Measurements from ENCODE around the gene PPFIA2.

Gene PPFIA2

GRCh38 chr12:81441629-81442028 lies 317.5 kb downstream of the PPFIA2 start:
- Histone ChIP-seq H3K4me1 (ENCODE audit: insufficient read depth, low read length) (no peaks in the 10 kb centered on the region), H3K4me3 (ENCODE audit: low read length) (no peak overlapping the region), H3K27me3 (ENCODE audit: insufficient read depth, low read length) (no peaks in the 10 kb centered on the region), H3K36me3 (ENCODE audit: insufficient read depth, low read length) (no peaks in the 10 kb centered on the region), H3K9ac (ENCODE audit: low read depth, low read length) (no peak overlapping the region), H3K27ac (ENCODE audit: low read depth, low read length) (no peak overlapping the region), H3K9me3 (ENCODE audit: insufficient read depth, low read depth, low read length) (no peaks in the 10 kb centered on the region)
- WGBS = 89% methylated on average over 3 of the region's 6 CpGs

GRCh38 chr12:81440001-81440400 lies 319.1 kb downstream of the PPFIA2 start:
- H3K27me3 ChIP-seq (ENCODE audit: insufficient read depth, low read length) = no peaks in the 10 kb centered on the region
- H3K4me3 ChIP-seq (ENCODE audit: low read length) = no peak overlapping the region
- H3K27ac ChIP-seq (ENCODE audit: low read depth, low read length) = no peak overlapping the region
- no peak overlapping the region for H3K9ac ChIP-seq (ENCODE audit: low read depth, low read length)
- H3K4me1 ChIP-seq (ENCODE audit: insufficient read depth, low read length) = no peaks in the 10 kb centered on the region
- H3K36me3 ChIP-seq (ENCODE audit: insufficient read depth, low read length) = no peaks in the 10 kb centered on the region
- no peaks in the 10 kb centered on the region for H3K9me3 ChIP-seq (ENCODE audit: insufficient read depth, low read depth, low read length)
- WGBS = 92% methylated on average over 3 of the region's 3 CpGs

GRCh38 chr12:81439344-81439743 lies 319.8 kb downstream of the PPFIA2 start:
- no peak overlapping the region for H3K4me3 ChIP-seq (ENCODE audit: low read length)
- no peak overlapping the region for H3K27ac ChIP-seq (ENCODE audit: low read depth, low read length)
- no peaks in the 10 kb centered on the region for H3K27me3 ChIP-seq (ENCODE audit: insufficient read depth, low read length)
- H3K36me3 ChIP-seq (ENCODE audit: insufficient read depth, low read length) = no peaks in the 10 kb centered on the region
- 80% methylated on average over 3 of the region's 5 CpGs for WGBS
- H3K4me1 ChIP-seq (ENCODE audit: insufficient read depth, low read length) = no peaks in the 10 kb centered on the region
- H3K9ac ChIP-seq (ENCODE audit: low read depth, low read length) = no peak overlapping the region
- no peaks in the 10 kb centered on the region for H3K9me3 ChIP-seq (ENCODE audit: insufficient read depth, low read depth, low read length)

- peaks cover 7% of the 10 kb centered on the region for H3K4me1 ChIP-seq (ENCODE audit: insufficient read depth, low read length)
- H3K9me3 ChIP-seq (ENCODE audit: insufficient read depth, low read depth, low read length) = 0 out of 2 replicates have a peak, but pooled peaks cover 2% of the 10 kb centered on the region
- no peaks in the 10 kb centered on the region for H3K27me3 ChIP-seq (ENCODE audit: insufficient read depth, low read length)
- H3K9ac ChIP-seq (ENCODE audit: low read depth, low read length) = no peak overlapping the region
- 98% methylated on average over 3 of the region's 3 CpGs for WGBS
- no peak overlapping the region for H3K27ac ChIP-seq (ENCODE audit: low read depth, low read length)
- H3K4me3 ChIP-seq (ENCODE audit: low read length) = no peak overlapping the region
- no peaks in the 10 kb centered on the region for H3K36me3 ChIP-seq (ENCODE audit: insufficient read depth, low read length)
These were observed 342.1 kb downstream of the PPFIA2 start for GRCh38 chr12:81417056-81417455.

- H3K27ac ChIP-seq (ENCODE audit: low read depth, low read length) = no peak overlapping the region
- 92% methylated on average over 1 of the region's 1 CpG for WGBS
- H3K4me1 ChIP-seq (ENCODE audit: insufficient read depth, low read length) = peaks cover 7% of the 10 kb centered on the region
- no peak overlapping the region for H3K9ac ChIP-seq (ENCODE audit: low read depth, low read length)
- H3K36me3 ChIP-seq (ENCODE audit: insufficient read depth, low read length) = no peaks in the 10 kb centered on the region
- H3K27me3 ChIP-seq (ENCODE audit: insufficient read depth, low read length) = no peaks in the 10 kb centered on the region
- no peak overlapping the region for H3K4me3 ChIP-seq (ENCODE audit: low read length)
- no peaks in the 10 kb centered on the region for H3K9me3 ChIP-seq (ENCODE audit: insufficient read depth, low read depth, low read length)
These were observed 342.6 kb downstream of the PPFIA2 start for GRCh38 chr12:81416571-81416970.

GRCh38 chr12:81414441-81414840 lies 344.7 kb downstream of the PPFIA2 start:
- H3K36me3 ChIP-seq (ENCODE audit: insufficient read depth, low read length) = no peaks in the 10 kb centered on the region
- no peaks in the 10 kb centered on the region for H3K9me3 ChIP-seq (ENCODE audit: insufficient read depth, low read depth, low read length)
- no peak overlapping the region for H3K27ac ChIP-seq (ENCODE audit: low read depth, low read length)
- no peaks in the 10 kb centered on the region for H3K27me3 ChIP-seq (ENCODE audit: insufficient read depth, low read length)
- H3K4me1 ChIP-seq (ENCODE audit: insufficient read depth, low read length) = peaks cover 7% of the 10 kb centered on the region
- no peak overlapping the region for H3K9ac ChIP-seq (ENCODE audit: low read depth, low read length)
- H3K4me3 ChIP-seq (ENCODE audit: low read length) = no peak overlapping the region

GRCh38 chr12:81412940-81413339 lies 346.2 kb downstream of the PPFIA2 start:
- WGBS = 75% methylated on average over 1 of the region's 1 CpG

GRCh38 chr12:81403348-81403747 lies 355.8 kb downstream of the PPFIA2 start:
- WGBS = 89% methylated on average over 1 of the region's 1 CpG

More at GRCh38 chr12:81412940-81413339, 346.2 kb downstream of the PPFIA2 start:
- peaks cover 7% of the 10 kb centered on the region for H3K4me1 ChIP-seq (ENCODE audit: insufficient read depth, low read length)
- no peaks in the 10 kb centered on the region for H3K27me3 ChIP-seq (ENCODE audit: insufficient read depth, low read length)
- H3K27ac ChIP-seq (ENCODE audit: low read depth, low read length) = no peak overlapping the region
- no peak overlapping the region for H3K4me3 ChIP-seq (ENCODE audit: low read length)
- H3K9me3 ChIP-seq (ENCODE audit: insufficient read depth, low read depth, low read length) = no peaks in the 10 kb centered on the region
- no peak overlapping the region for H3K9ac ChIP-seq (ENCODE audit: low read depth, low read length)
- H3K36me3 ChIP-seq (ENCODE audit: insufficient read depth, low read length) = no peaks in the 10 kb centered on the region

GRCh38 chr12:81401241-81401640 lies 357.9 kb downstream of the PPFIA2 start:
- Histone ChIP-seq H3K4me1 (ENCODE audit: insufficient read depth, low read length) (peaks cover 5% of the 10 kb centered on the region; the same call in 1 of the 2 replicates), H3K9ac (ENCODE audit: low read depth, low read length) (no peak overlapping the region), H3K9me3 (ENCODE audit: insufficient read depth, low read depth, low read length) (no peaks in the 10 kb centered on the region), H3K27me3 (ENCODE audit: insufficient read depth, low read length) (no peaks in the 10 kb centered on the region), H3K27ac (ENCODE audit: low read depth, low read length) (no peak overlapping the region), H3K4me3 (ENCODE audit: low read length) (no peak overlapping the region), H3K36me3 (ENCODE audit: insufficient read depth, low read length) (no peaks in the 10 kb centered on the region)
- WGBS = no CpG with 5 or more reads among the region's 2 CpGs

More at GRCh38 chr12:81403348-81403747, 355.8 kb downstream of the PPFIA2 start:
- no peaks in the 10 kb centered on the region for H3K36me3 ChIP-seq (ENCODE audit: insufficient read depth, low read length)
- H3K9me3 ChIP-seq (ENCODE audit: insufficient read depth, low read depth, low read length) = no peaks in the 10 kb centered on the region
- H3K9ac ChIP-seq (ENCODE audit: low read depth, low read length) = no peak overlapping the region
- no peaks in the 10 kb centered on the region for H3K27me3 ChIP-seq (ENCODE audit: insufficient read depth, low read length)
- no peak overlapping the region for H3K27ac ChIP-seq (ENCODE audit: low read depth, low read length)
- H3K4me1 ChIP-seq (ENCODE audit: insufficient read depth, low read length) = peaks cover 5% of the 10 kb centered on the region; the same call in 1 of the 2 replicates
- no peak overlapping the region for H3K4me3 ChIP-seq (ENCODE audit: low read length)

- H3K4me1 ChIP-seq (ENCODE audit: insufficient read depth, low read length) = peaks cover 5% of the 10 kb centered on the region; the same call in 1 of the 2 replicates
- H3K4me3 ChIP-seq (ENCODE audit: low read length) = no peak overlapping the region
- H3K27me3 ChIP-seq (ENCODE audit: insufficient read depth, low read length) = no peaks in the 10 kb centered on the region
- no peaks in the 10 kb centered on the region for H3K36me3 ChIP-seq (ENCODE audit: insufficient read depth, low read length)
- H3K27ac ChIP-seq (ENCODE audit: low read depth, low read length) = no peak overlapping the region
- H3K9ac ChIP-seq (ENCODE audit: low read depth, low read length) = no peak overlapping the region
- no peaks in the 10 kb centered on the region for H3K9me3 ChIP-seq (ENCODE audit: insufficient read depth, low read depth, low read length)
- WGBS = 100% methylated on average over 1 of the region's 1 CpG
These were observed 359.1 kb downstream of the PPFIA2 start for GRCh38 chr12:81400024-81400423.

GRCh38 chr12:81395431-81395830 lies 363.7 kb downstream of the PPFIA2 start:
- Histone ChIP-seq H3K9me3 (ENCODE audit: insufficient read depth, low read depth, low read length) (no peaks in the 10 kb centered on the region), H3K27me3 (ENCODE audit: insufficient read depth, low read length) (no peaks in the 10 kb centered on the region), H3K4me3 (ENCODE audit: low read length) (no peak overlapping the region), H3K4me1 (ENCODE audit: insufficient read depth, low read length) (peaks cover 2% of the 10 kb centered on the region; the same call in 1 of the 2 replicates), H3K27ac (ENCODE audit: low read depth, low read length) (no peak overlapping the region), H3K9ac (ENCODE audit: low read depth, low read length) (no peak overlapping the region), H3K36me3 (ENCODE audit: insufficient read depth, low read length) (no peaks in the 10 kb centered on the region)
- 95% methylated on average over 3 of the region's 3 CpGs for WGBS

- H3K4me1 ChIP-seq (ENCODE audit: insufficient read depth, low read length) = no peaks in the 10 kb centered on the region
- H3K36me3 ChIP-seq (ENCODE audit: insufficient read depth, low read length) = no peaks in the 10 kb centered on the region
- no peak overlapping the region for H3K27ac ChIP-seq (ENCODE audit: low read depth, low read length)
- H3K9me3 ChIP-seq (ENCODE audit: insufficient read depth, low read depth, low read length) = no peaks in the 10 kb centered on the region
- no peak overlapping the region for H3K9ac ChIP-seq (ENCODE audit: low read depth, low read length)
- 100% methylated on average over 5 of the region's 7 CpGs for WGBS
- no peak overlapping the region for H3K4me3 ChIP-seq (ENCODE audit: low read length)
- H3K27me3 ChIP-seq (ENCODE audit: insufficient read depth, low read length) = no peaks in the 10 kb centered on the region
These were observed 369.5 kb downstream of the PPFIA2 start for GRCh38 chr12:81389550-81390099.

Data from HUES64 (cell line).